Measurements from ENCODE around the gene C1orf53. TPM values are rescaled to one million over a fixed set of nuclear protein-coding genes. Genes with fewer than 3 reads are reported as not detected.
"Not testable (repeated sequence)": the region's sequence is repeated elsewhere in the genome, so short reads cannot be mapped to it uniquely, and the experiment has no call there.

Gene C1orf53
- total RNA-seq, 1 experiment from 2014 or later, result 15.1 TPM

GRCh38 chr1:197869490-197870077, 32.8 kb upstream of the C1orf53 start:
- CTCF ChIA-PET, result interaction anchor here (0.6 to 6.2 kb wide), 70 partner anchors 10 to 602 kb away, joined by 3 to 125 read pairs (median 5); partner anchors contain the start of genes C1orf53 and DENND1B
- intact Hi-C loops (cut with micrococcal nuclease), result loop anchor here (1.0 to 5.0 kb wide), 9 partner anchors 55 to 817 kb away; no protein-coding TSS in a partner anchor

DNA sequence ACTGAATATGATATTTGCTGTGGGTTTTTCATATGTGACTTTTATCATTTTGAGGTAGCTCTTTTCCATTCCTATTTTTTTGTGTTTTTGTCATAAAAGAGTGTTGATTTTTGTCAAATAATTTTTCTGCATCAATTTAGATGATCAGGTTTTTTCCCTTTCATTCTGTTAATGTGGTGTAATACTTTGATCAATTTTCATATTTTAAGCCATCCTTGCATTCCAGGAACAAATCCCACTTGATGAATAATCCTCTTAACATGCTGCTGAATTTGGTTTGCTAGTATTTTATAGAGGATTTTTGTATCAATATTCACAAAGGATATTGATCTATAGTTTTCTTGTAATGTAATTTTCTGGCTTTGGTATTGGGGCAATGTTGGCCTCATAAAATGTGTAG, 25.5 kb upstream of the C1orf53 start:
- BruUV-seq (replicated peaks), result no TSS peak
- CTCF ChIA-PET, result interaction anchor here (1.8 kb wide), 1 partner anchor 262 kb away, joined by 4 read pairs; no protein-coding TSS in a partner anchor
- no peak overlapping the region for H3K27ac Mint-ChIP-seq (ENCODE audit: low read depth, unreplicated experiment)

More at GRCh38 chr1:197869490-197870077, 32.8 kb upstream of the C1orf53 start:
- no peaks in the 10 kb centered on the region for H3K9me3 Mint-ChIP-seq (ENCODE audit: unreplicated experiment)
- no peaks in the 10 kb centered on the region for H3K36me3 Mint-ChIP-seq (ENCODE audit: insufficient read depth, unreplicated experiment)
- H3K4me3 Mint-ChIP-seq (ENCODE audit: unreplicated experiment), result no peak overlapping the region
- TF ChIP-seq CTCF (IDR thresholded peaks at IDR 0.05; ENCODE audit: unreplicated experiment), result no peak
- DNase-seq (ENCODE audit: unreplicated experiment), result no peak
- BruUV-seq (replicated peaks), result no TSS peak
- POLR2A ChIA-PET, result interaction anchor here (0.7 to 2.4 kb wide), 8 partner anchors 33 to 287 kb away, joined by 3 to 10 read pairs (median 3); partner anchors contain the start of genes C1orf53, DENND1B and NEK7
- no peak overlapping the region for H3K27ac Mint-ChIP-seq (ENCODE audit: low read depth, unreplicated experiment)
- no peaks in the 10 kb centered on the region for H3K4me1 Mint-ChIP-seq (ENCODE audit: insufficient read depth, unreplicated experiment)
- no peaks in the 10 kb centered on the region for H3K27me3 Mint-ChIP-seq (ENCODE audit: insufficient read depth, unreplicated experiment)

DNA sequence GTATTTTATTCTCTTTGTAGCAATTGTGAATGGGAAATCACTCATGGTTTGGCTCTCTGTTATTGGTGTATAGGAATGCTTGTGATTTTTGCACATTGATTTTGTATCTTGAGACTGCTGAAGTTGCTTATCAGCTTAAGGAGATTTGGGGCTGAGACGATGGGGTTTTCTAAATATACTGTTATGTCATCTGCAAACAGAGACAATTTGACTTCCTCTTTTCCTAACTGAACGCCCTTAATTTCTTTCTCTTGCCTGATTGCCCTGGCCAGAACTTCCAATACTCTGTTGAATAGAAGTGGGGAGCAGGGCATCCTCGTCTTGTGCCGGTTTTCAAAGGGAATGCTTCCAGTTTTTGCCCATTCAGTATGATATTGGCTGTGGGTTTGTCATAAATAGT, 22.0 kb upstream of the C1orf53 start:
- H3K27ac Mint-ChIP-seq (ENCODE audit: low read depth, unreplicated experiment); H3K4me3 Mint-ChIP-seq (ENCODE audit: unreplicated experiment); DNase-seq (ENCODE audit: unreplicated experiment); H3K27me3 Mint-ChIP-seq (ENCODE audit: insufficient read depth, unreplicated experiment); intact Hi-C loops (cut with micrococcal nuclease); H3K4me1 Mint-ChIP-seq (ENCODE audit: insufficient read depth, unreplicated experiment); BruUV-seq (replicated peaks); H3K36me3 Mint-ChIP-seq (ENCODE audit: insufficient read depth, unreplicated experiment): not testable (repeated sequence)
- ChIA-PET POLR2A (interaction anchor here (1.3 kb wide), 1 partner anchor 24 kb away, joined by 3 read pairs; no protein-coding TSS in a partner anchor), CTCF (interaction anchor here (0.9 to 3.7 kb wide), 2 partner anchors 12 to 361 kb away, joined by 3 to 23 read pairs; no protein-coding TSS in a partner anchor)
- H3K9me3 Mint-ChIP-seq (ENCODE audit: unreplicated experiment), result peaks cover 25% of the 10 kb centered on the region

More for the DNA sequence above, 25.5 kb upstream of the C1orf53 start:
- Mint-ChIP-seq H3K9me3 (ENCODE audit: unreplicated experiment) (peaks cover 17% of the 10 kb centered on the region), H3K4me1 (ENCODE audit: insufficient read depth, unreplicated experiment) (no peaks in the 10 kb centered on the region), H3K36me3 (ENCODE audit: insufficient read depth, unreplicated experiment) (no peaks in the 10 kb centered on the region), H3K27me3 (ENCODE audit: insufficient read depth, unreplicated experiment) (no peaks in the 10 kb centered on the region), H3K4me3 (ENCODE audit: unreplicated experiment) (no peak overlapping the region)
- no peak for TF ChIP-seq CTCF (IDR thresholded peaks at IDR 0.05; ENCODE audit: unreplicated experiment)
- DNase-seq (ENCODE audit: unreplicated experiment), result no peak
- intact Hi-C loops (cut with micrococcal nuclease), result no loop called here
- POLR2A ChIA-PET, result no interaction called here

GRCh38 chr1:197882241-197882640, 20.2 kb upstream of the C1orf53 start:
- CTCF ChIA-PET, result interaction anchor here (0.7 kb wide), 2 partner anchors 267 to 1028 kb away, joined by 3 read pairs; no protein-coding TSS in a partner anchor
- H3K36me3 Mint-ChIP-seq (ENCODE audit: insufficient read depth, unreplicated experiment); intact Hi-C loops (cut with micrococcal nuclease); H3K4me3 Mint-ChIP-seq (ENCODE audit: unreplicated experiment); DNase-seq (ENCODE audit: unreplicated experiment); BruUV-seq (replicated peaks); H3K27ac Mint-ChIP-seq (ENCODE audit: low read depth, unreplicated experiment); H3K4me1 Mint-ChIP-seq (ENCODE audit: insufficient read depth, unreplicated experiment); H3K27me3 Mint-ChIP-seq (ENCODE audit: insufficient read depth, unreplicated experiment): not testable (repeated sequence)
- H3K9me3 Mint-ChIP-seq (ENCODE audit: unreplicated experiment), result peaks cover 25% of the 10 kb centered on the region
- POLR2A ChIA-PET, result interaction anchor here (0.6 to 1.5 kb wide), 3 partner anchors 11 to 20 kb away, joined by 3 to 4 read pairs (median 3); partner anchors contain the start of gene C1orf53

DNA sequence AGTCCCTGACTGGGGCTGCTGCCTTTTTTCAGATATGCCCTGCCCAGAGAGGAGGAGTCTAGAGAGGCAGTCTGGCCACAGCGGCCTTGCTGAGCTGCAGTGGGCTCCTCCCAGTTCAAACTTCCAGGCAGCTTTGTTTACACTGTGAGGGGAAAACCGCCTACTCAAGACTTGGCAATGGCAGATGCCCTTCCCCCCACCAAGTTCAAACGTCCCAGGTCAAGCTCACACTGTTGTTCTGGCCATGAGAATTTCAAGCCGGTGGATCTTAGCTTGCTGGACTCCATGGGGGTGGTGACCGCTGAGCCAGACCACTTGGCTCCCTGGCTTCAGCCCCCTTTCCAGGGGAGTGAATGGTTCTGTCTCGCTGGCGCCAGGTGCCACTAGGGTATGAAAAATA, 18.3 kb upstream of the C1orf53 start:
- H3K27me3 Mint-ChIP-seq (ENCODE audit: insufficient read depth, unreplicated experiment), result no peaks in the 10 kb centered on the region
- intact Hi-C loops (cut with micrococcal nuclease), result no loop called here
- H3K9me3 Mint-ChIP-seq (ENCODE audit: unreplicated experiment), result peaks cover 8% of the 10 kb centered on the region
- no peaks in the 10 kb centered on the region for H3K4me1 Mint-ChIP-seq (ENCODE audit: insufficient read depth, unreplicated experiment)
- DNase-seq (ENCODE audit: unreplicated experiment), result no peak
- H3K36me3 Mint-ChIP-seq (ENCODE audit: insufficient read depth, unreplicated experiment), result no peaks in the 10 kb centered on the region
- POLR2A ChIA-PET, result interaction anchor here (0.6 to 1.9 kb wide), 4 partner anchors 11 to 645 kb away, joined by 3 to 5 read pairs (median 4); partner anchors contain the start of gene C1orf53
- no peak overlapping the region for H3K4me3 Mint-ChIP-seq (ENCODE audit: unreplicated experiment)
- BruUV-seq (replicated peaks), result no TSS peak
- no peak overlapping the region for H3K27ac Mint-ChIP-seq (ENCODE audit: low read depth, unreplicated experiment)
- CTCF ChIA-PET, result interaction anchor here (0.6 to 2.3 kb wide), 7 partner anchors 14 to 950 kb away, joined by 3 to 12 read pairs (median 3); no protein-coding TSS in a partner anchor
- no peak for TF ChIP-seq CTCF (IDR thresholded peaks at IDR 0.05; ENCODE audit: unreplicated experiment)
